Psoas muscle (tissue), 8 donors: Measurements from ENCODE around the gene ARL8A. TPM values are rescaled to one million over a fixed set of nuclear protein-coding genes. Genes with fewer than 3 reads are reported as not detected.

Experiments used
- ATAC-seq, 4 donors: fragments of 200-7000 bp; cut with Tn5 transposase; one replicate each; pipeline ENCODE4 v1.9.1; 2020; ENCODE audit warnings: moderate library complexity in 3 of 4, mild to moderate bottlenecking in 2 of 4
- DNase-seq, 2 donors: peaks; one replicate each; pipeline ENCODE4 v3.0.0-alpha.2; 2020
- H3K27ac ChIP-seq: fragments of 200-600 bp; one replicate; pipeline ENCODE4 v1.8.0; 2022
- H3K27me3 ChIP-seq, 3 donors: fragments of 200-600 bp in 1 of 3; one replicate each; pipeline versions ENCODE4 v1.6.1 to v1.8.0; 2013 to 2022; ENCODE audit warnings: low read length in 2 of 3, mild to moderate bottlenecking in 2 of 3, moderate library complexity in 1 of 3; ENCODE audit not compliant: insufficient read depth in 3 of 3
- H3K36me3 ChIP-seq, 2 donors: fragments of 200-600 bp in 1 of 2; one replicate each; pipeline versions ENCODE4 v1.6.1 to v1.8.0; 2013 to 2022; ENCODE audit warnings: low read depth in 1 of 2, mild to moderate bottlenecking in 1 of 2, moderate library complexity in 1 of 2; ENCODE audit not compliant: insufficient read depth in 1 of 2
- H3K4me1 ChIP-seq: fragments of 200-600 bp; one replicate; pipeline ENCODE4 v1.8.0; 2022
- H3K4me3 ChIP-seq: fragments of 200-600 bp; one replicate; pipeline ENCODE4 v1.8.0; 2022; ENCODE audit warnings: mild to moderate bottlenecking
- H3K9me3 ChIP-seq: fragments of 200-600 bp; one replicate; pipeline ENCODE4 v1.8.0; 2022
- CTCF ChIP-seq: fragments of 200-600 bp; IDR thresholded peaks from one replicate; pipeline ENCODE4 v1.8.0; 2022; ENCODE audit warnings: antibody characterized with exemption
- WGBS, 3 donors: extraction: QIAGEN DNeasy Blood & Tissue Kit; methylation state at CpG; one replicate each; pipeline versions ENCODE4 v1.1.6 to v1.1.7; 2013; 5-methylcytosine and 5-hydroxymethylcytosine counted together
- intact Hi-C, 2 donors: fragments of 100-400 bp; cut with DNase I; formaldehyde crosslinking; loops; one replicate each; pipeline versions ENCODE4 v1.11.0 to v1.14.2; 2022
- polyA plus RNA-seq, 3 donors: library from polyadenylated mRNA; stranded (reverse); fragments of 200-250 nt; gene quantifications; one replicate each; pipeline ENCODE4 v1.2.3, GENCODE V29; 2013
- total RNA-seq, 4 donors: library from RNA; stranded (reverse); fragmentation: NEBNext Ultra II Directional in 2 of 4; extraction: Animal tissue kit (Norgen Biotek cat#: 25700) in 2 of 4; gene quantifications; one replicate each; pipeline versions ENCODE4 v1.2.1 to v1.2.4, GENCODE V29; 2021 to 2023
- donor health status: healthy with polysubstance abuse.
- donor health status: DM: no; HTN: no; CAD: no; lungs with moderate emphysema.
- donor health status: Bipolar disorder and iron deficiency.
- donor health status: healthy.
- donor health status: DM: yes; HTN: yes; CAD: no.
- donor health status: DM: no; HTN: no; CAD: no.
- donor health status: DM: no; HTN: no; CAD: no.
- donor health status: DM: yes; HTN: yes; CAD: no.

Gene ARL8A
- total and polyA plus RNA-seq, 7 donors = 26.6 to 70.6 (median 53.1) TPM

GRCh38 chr1:202106340-202107254 is 37.9 kb downstream of the ARL8A start:
- no peak overlapping the region for H3K27ac ChIP-seq
- H3K9me3 ChIP-seq = no peaks in the 10 kb centered on the region
- DNase-seq = no peak
- H3K4me1 ChIP-seq = no peaks in the 10 kb centered on the region
- no peaks in the 10 kb centered on the region for H3K27me3 ChIP-seq
- H3K4me3 ChIP-seq = no peak overlapping the region
- WGBS, 3 donors = 81 to 83% (median 83%) methylated on average over 10 of the region's 10 CpGs
- TF ChIP-seq CTCF = no peak
- no peaks in the 10 kb centered on the region for H3K36me3 ChIP-seq
- ATAC-seq = peak in 3 of 4 donors; percentile 17 to 54 (median 46)
- intact Hi-C loops = no loop called here

GRCh38 chr1:202105571-202106339 is 38.8 kb downstream of the ARL8A start:
- Histone ChIP-seq H3K27ac (no peak overlapping the region), H3K27me3 (no peaks in the 10 kb centered on the region), H3K36me3 (no peaks in the 10 kb centered on the region), H3K9me3 (no peaks in the 10 kb centered on the region), H3K4me3 (no peak overlapping the region), H3K4me1 (no peaks in the 10 kb centered on the region)
- 70 to 74% (median 73%) methylated on average over 10 of the region's 10 CpGs for WGBS, 3 donors
- TF ChIP-seq CTCF = no peak
- intact Hi-C loops = no loop called here
- DNase-seq (no peak), ATAC-seq (no peak)

- H3K4me3 ChIP-seq = no peak overlapping the region
Measured at GRCh38 chr1:202104073-202104472, 40.5 kb downstream of the ARL8A start.

GRCh38 chr1:202101184-202101583 is 43.4 kb downstream of the ARL8A start:
- DNase-seq (no peak), ATAC-seq (no peak)
- Histone ChIP-seq H3K4me1 (no peaks in the 10 kb centered on the region), H3K36me3 (no peaks in the 10 kb centered on the region), H3K9me3 (no peaks in the 10 kb centered on the region), H3K27ac (no peak overlapping the region), H3K27me3 (peaks cover 0 to 2% (median 0%) of the 10 kb centered on the region in 3 donors), H3K4me3 (no peak overlapping the region)
- intact Hi-C loops = no loop called here
- WGBS, 3 donors = 54 to 75% (median 66%) methylated on average over 4 of the region's 4 CpGs
- TF ChIP-seq CTCF = no peak

More at GRCh38 chr1:202104073-202104472, 40.5 kb downstream of the ARL8A start:
- no peak for ATAC-seq
- no peaks in the 10 kb centered on the region for H3K4me1 ChIP-seq
- H3K36me3 ChIP-seq = no peaks in the 10 kb centered on the region
- no peaks in the 10 kb centered on the region for H3K9me3 ChIP-seq
- H3K27ac ChIP-seq = no peak overlapping the region
- H3K27me3 ChIP-seq = no peaks in the 10 kb centered on the region
- intact Hi-C loops = no loop called here
- TF ChIP-seq CTCF = no peak
- 86 to 91% (median 91%) methylated on average over 10 of the region's 10 CpGs for WGBS, 3 donors
- DNase-seq = no peak
